SU-DHL-6 (cell line): ENCODE measurements around the gene PHB1.

Source experiments
- H2AFZ ChIP-seq: fragments of 200-600 bp; sonication (generic); 2 replicates; pipeline ENCODE4 v1.6.1; 2014; ENCODE audit warnings: low read depth, mild to moderate bottlenecking, moderate library complexity, mixed read lengths, antibody characterized with exemption, low read length; ENCODE audit not compliant: severe bottlenecking
- H3F3A ChIP-seq: fragments of 200-600 bp; shearing (Covaris generic); 2 replicates; pipeline ENCODE4 v1.6.0; 2016; ENCODE audit warnings: antibody characterized with exemption, mild to moderate bottlenecking; ENCODE audit not compliant: insufficient read depth
- H3K27ac ChIP-seq: fragments of 200-600 bp; sonication (generic); 2 replicates; pipeline ENCODE4 v1.5.1; 2016; ENCODE audit warnings: low read depth, mild to moderate bottlenecking, low read length, moderate library complexity, mixed read lengths
- H3K27me3 ChIP-seq: fragments of 200-600 bp; sonication (generic), shearing (Covaris generic); 2 replicates; pipeline ENCODE4 v1.6.0; 2014; ENCODE audit warnings: mild to moderate bottlenecking, low read length
- H3K36me3 ChIP-seq: fragments of 200-600 bp; sonication (generic); 2 replicates; pipeline ENCODE4 v1.6.1; 2014; ENCODE audit warnings: mild to moderate bottlenecking, low read length, mixed read lengths
- H3K4me2 ChIP-seq: fragments of 300-600, 200-600 bp; shearing (Covaris generic), sonication (generic); 2 replicates; pipeline ENCODE4 v1.6.0; 2014; ENCODE audit warnings: low read length, low read depth, mild to moderate bottlenecking; ENCODE audit not compliant: poor library complexity, severe bottlenecking
- H3K4me3 ChIP-seq: fragments of 200-600 bp; sonication (generic); 2 replicates; pipeline ENCODE4 v1.5.1; 2014; ENCODE audit warnings: antibody characterized with exemption, low read length, mild to moderate bottlenecking, mixed read lengths; ENCODE audit not compliant: insufficient read depth, poor library complexity, severe bottlenecking
- H3K79me2 ChIP-seq: fragments of 200-600 bp; sonication (generic); 2 replicates; pipeline ENCODE4 v1.6.1; 2014; ENCODE audit warnings: mild to moderate bottlenecking, low read length, moderate library complexity; ENCODE audit not compliant: insufficient read depth
- H3K9ac ChIP-seq: fragments of 200-600 bp; sonication (generic); 2 replicates; pipeline ENCODE4 v1.7.0; 2014; ENCODE audit warnings: mild to moderate bottlenecking, low read length
- H3K9me2 ChIP-seq: fragments of 200-600 bp; sonication (generic); replicated peaks from 2 replicates; pipeline ENCODE4 v1.6.1; 2014; ENCODE audit warnings: low read length; ENCODE audit not compliant: insufficient read depth
- H3K9me3 ChIP-seq: fragments of 200-600 bp; sonication (generic); 2 replicates; pipeline ENCODE4 v1.6.1; 2014; ENCODE audit warnings: low read length, mixed read lengths; ENCODE audit not compliant: insufficient read depth
- H4K20me1 ChIP-seq: fragments of 200-600 bp; sonication (generic); 2 replicates; pipeline ENCODE4 v1.6.1; 2014; ENCODE audit warnings: low read depth, mild to moderate bottlenecking, antibody characterized with exemption, low read length, moderate library complexity, mixed read lengths
- EZH2phosphoT487 ChIP-seq: fragments of 200-600 bp; sonication (generic), shearing (Covaris generic); conservative IDR thresholded peaks from 2 replicates; pipeline ENCODE4 v1.6.1; 2018; ENCODE audit warnings: mild to moderate bottlenecking, antibody characterized with exemption, low read length, moderate library complexity, mixed read lengths
- TF ChIP-seq, protein P1 (sequence below): fragments of 200-600 bp; sonication (generic); IDR thresholded peaks from one replicate; pipeline ENCODE4 v1.5.1; 2017; ENCODE audit warnings: antibody characterized with exemption, mild to moderate bottlenecking, low read length, moderate library complexity; ENCODE audit not compliant: insufficient read depth, poor library complexity, severe bottlenecking

Gene PHB1

GRCh38 chr17:49388692-49389513, 25.8 kb downstream of the PHB1 start:
- no peak overlapping the region for H3K9ac ChIP-seq
- H2AFZ ChIP-seq, result peak overlapping the region; percentile 18
- H3K36me3 ChIP-seq, result no peaks in the 10 kb centered on the region
- TF ChIP-seq, protein P1, sequence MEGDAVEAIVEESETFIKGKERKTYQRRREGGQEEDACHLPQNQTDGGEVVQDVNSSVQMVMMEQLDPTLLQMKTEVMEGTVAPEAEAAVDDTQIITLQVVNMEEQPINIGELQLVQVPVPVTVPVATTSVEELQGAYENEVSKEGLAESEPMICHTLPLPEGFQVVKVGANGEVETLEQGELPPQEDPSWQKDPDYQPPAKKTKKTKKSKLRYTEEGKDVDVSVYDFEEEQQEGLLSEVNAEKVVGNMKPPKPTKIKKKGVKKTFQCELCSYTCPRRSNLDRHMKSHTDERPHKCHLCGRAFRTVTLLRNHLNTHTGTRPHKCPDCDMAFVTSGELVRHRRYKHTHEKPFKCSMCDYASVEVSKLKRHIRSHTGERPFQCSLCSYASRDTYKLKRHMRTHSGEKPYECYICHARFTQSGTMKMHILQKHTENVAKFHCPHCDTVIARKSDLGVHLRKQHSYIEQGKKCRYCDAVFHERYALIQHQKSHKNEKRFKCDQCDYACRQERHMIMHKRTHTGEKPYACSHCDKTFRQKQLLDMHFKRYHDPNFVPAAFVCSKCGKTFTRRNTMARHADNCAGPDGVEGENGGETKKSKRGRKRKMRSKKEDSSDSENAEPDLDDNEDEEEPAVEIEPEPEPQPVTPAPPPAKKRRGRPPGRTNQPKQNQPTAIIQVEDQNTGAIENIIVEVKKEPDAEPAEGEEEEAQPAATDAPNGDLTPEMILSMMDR, result no peak
- no peak for TF ChIP-seq EZH2phosphoT487
- no peak overlapping the region for H3K27ac ChIP-seq
- H3K79me2 ChIP-seq, result no peaks in the 10 kb centered on the region
- no peaks in the 10 kb centered on the region for H4K20me1 ChIP-seq
- H3K4me2 ChIP-seq, result peak overlapping the region; percentile 18
- H3K27me3 ChIP-seq, result no peaks in the 10 kb centered on the region
- no peaks in the 10 kb centered on the region for H3K9me3 ChIP-seq
- H3F3A ChIP-seq, result no peaks in the 10 kb centered on the region
- no peaks in the 10 kb centered on the region for H3K9me2 ChIP-seq
- no peak overlapping the region for H3K4me3 ChIP-seq

DNA sequence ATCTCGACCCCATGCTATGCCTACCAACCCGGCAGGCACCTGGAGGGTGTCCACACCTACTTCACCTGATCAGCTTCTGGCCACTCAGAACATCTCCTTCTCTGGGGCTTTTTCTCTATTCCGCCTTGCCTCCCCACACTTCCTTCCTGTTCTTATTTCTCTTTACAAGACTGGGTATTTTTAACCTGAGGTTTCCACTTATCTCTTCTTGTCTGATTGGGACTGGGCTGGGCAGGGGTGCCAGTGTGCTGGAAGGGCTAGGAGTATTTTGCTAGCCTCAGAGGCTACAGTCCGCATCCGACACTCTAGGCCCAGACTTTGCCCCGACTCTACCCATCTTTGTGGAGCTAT, 26.4 kb downstream of the PHB1 start:
- Histone ChIP-seq H3K9me2 (no peaks in the 10 kb centered on the region), H3K27ac (no peak overlapping the region), H3F3A (no peaks in the 10 kb centered on the region), H3K79me2 (no peaks in the 10 kb centered on the region), H3K9me3 (no peaks in the 10 kb centered on the region), H4K20me1 (no peaks in the 10 kb centered on the region), H3K4me3 (no peak overlapping the region), H2AFZ (peak overlapping the region; percentile 18), H3K27me3 (no peaks in the 10 kb centered on the region), H3K36me3 (no peaks in the 10 kb centered on the region), H3K9ac (no peak overlapping the region), H3K4me2 (peak overlapping the region; percentile 18)
- TF ChIP-seq, protein P1, result no peak
- no peak for TF ChIP-seq EZH2phosphoT487

DNA sequence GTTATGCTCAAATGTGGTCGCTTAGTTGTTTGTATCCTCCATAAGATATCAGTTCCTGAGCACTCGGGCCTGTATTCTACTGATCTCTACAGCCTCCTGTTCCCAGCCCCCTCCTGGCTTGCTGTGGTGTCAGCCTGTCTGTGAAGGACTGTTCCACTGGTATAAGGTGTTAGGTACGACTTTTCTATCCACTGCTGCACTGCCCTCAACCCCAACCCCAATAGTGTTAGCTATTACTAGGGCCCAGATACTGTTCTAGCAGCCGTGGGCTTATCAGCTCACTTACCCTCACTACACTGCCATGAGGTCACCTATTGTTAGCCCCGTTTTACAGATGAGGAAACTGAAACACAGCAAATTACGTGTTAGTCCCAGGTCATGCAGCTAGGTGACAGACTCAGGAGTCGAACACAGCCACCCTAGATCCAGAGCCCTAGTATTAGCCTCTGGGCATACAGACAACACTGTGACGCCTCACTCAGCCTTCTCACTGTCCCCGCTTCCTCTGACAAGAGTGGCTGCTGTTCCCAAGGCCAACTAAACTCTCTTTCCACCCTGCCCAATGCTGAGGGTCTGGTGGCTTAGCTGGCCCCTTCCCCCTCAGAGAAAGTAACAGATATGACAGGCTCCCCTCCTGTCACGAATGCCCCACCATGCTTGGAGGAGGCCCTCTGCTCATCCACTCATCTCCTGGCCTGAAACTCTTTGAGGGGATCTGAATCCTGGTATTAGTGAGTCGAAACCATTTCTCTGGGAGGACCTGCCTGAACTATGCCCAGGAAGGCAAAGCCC, 27.0 kb downstream of the PHB1 start:
- TF ChIP-seq, protein P1, result no peak
- TF ChIP-seq EZH2phosphoT487, result no peak
- no peaks in the 10 kb centered on the region for H3F3A ChIP-seq
- H3K4me3 ChIP-seq, result no peak overlapping the region
- H4K20me1 ChIP-seq, result no peaks in the 10 kb centered on the region
- no peak overlapping the region for H3K27ac ChIP-seq
- H3K79me2 ChIP-seq, result no peaks in the 10 kb centered on the region
- no peaks in the 10 kb centered on the region for H3K36me3 ChIP-seq
- no peaks in the 10 kb centered on the region for H3K9me3 ChIP-seq
- no peak overlapping the region for H3K9ac ChIP-seq
- no peaks in the 10 kb centered on the region for H3K27me3 ChIP-seq
- H3K4me2 ChIP-seq, result no peak overlapping the region
- H3K9me2 ChIP-seq, result no peaks in the 10 kb centered on the region
- H2AFZ ChIP-seq, result no peak overlapping the region
